Sciatic nerve (tissue), 2 donors: ENCODE data around the gene RAPGEF5. TPM values are rescaled to one million over a fixed set of nuclear protein-coding genes. Genes with fewer than 3 reads are reported as not detected.
"Not testable (repeated sequence)": the region's sequence is repeated elsewhere in the genome, so short reads cannot be mapped to it uniquely, and the experiment has no call there.

ENCODE experiments used
- ATAC-seq: fragments of 200-7000 bp; cut with Tn5 transposase; one replicate; pipeline ENCODE4 v1.9.1; 2020; ENCODE audit warnings: mild to moderate bottlenecking, moderate library complexity
- DNase-seq: peaks from one replicate; pipeline ENCODE4 v3.0.0-alpha.2; 2020; ENCODE audit warnings: low spot score
- intact Hi-C: fragments of 100-400 bp; cut with DNase I; formaldehyde crosslinking; loops from one replicate; pipeline ENCODE4 v1.14.2; 2022
- total RNA-seq: library from RNA; stranded (reverse); fragmentation: NEBNext Ultra II Directional; extraction: Animal tissue kit (Norgen Biotek cat#: 25700); gene quantifications from one replicate; pipeline ENCODE4 v1.2.1, GENCODE V29; 2021
- donor health status: DM: no; HTN: no; CAD: no.
- donor health status: DM: no; HTN: no; CAD: no.

RAPGEF5 gene
- total RNA-seq, 1 donor from 2014 or later: 62.8 TPM

- DNase-seq: no peak
- ATAC-seq: peak; percentile 49
- intact Hi-C loops: no loop called here
Measured at GRCh38 chr7:22093001-22093400, 264.0 kb downstream of the RAPGEF5 start.

GRCh38 chr7:22090958-22091525, 265.9 kb downstream of the RAPGEF5 start:
- ATAC-seq, intact Hi-C loops, DNase-seq: not testable (repeated sequence)

- DNase-seq (no peak), ATAC-seq (no peak)
- intact Hi-C loops: no loop called here
Measured at GRCh38 chr7:22090512-22090911, 266.4 kb downstream of the RAPGEF5 start.

- DNase-seq (no peak), ATAC-seq (no peak)
- intact Hi-C loops: no loop called here
Measured at GRCh38 chr7:22090107-22090506, 266.8 kb downstream of the RAPGEF5 start.

- ATAC-seq: no peak
- intact Hi-C loops: no loop called here
- no peak for DNase-seq
Measured at GRCh38 chr7:22088827-22089226, 268.1 kb downstream of the RAPGEF5 start.

- intact Hi-C loops: no loop called here
- ATAC-seq (no peak), DNase-seq (no peak)
Measured at GRCh38 chr7:22087861-22088260, 269.1 kb downstream of the RAPGEF5 start.

GRCh38 chr7:22083704-22084240, 273.2 kb downstream of the RAPGEF5 start:
- DNase-seq: no peak
- ATAC-seq: peak; percentile 14
- intact Hi-C loops: no loop called here

- DNase-seq: peak; percentile 97
- intact Hi-C loops: no loop called here
- peak; percentile 98 for ATAC-seq
Measured at GRCh38 chr7:22082886-22083703, 273.9 kb downstream of the RAPGEF5 start.

GRCh38 chr7:22082553-22082885, 274.4 kb downstream of the RAPGEF5 start:
- ATAC-seq: peak; percentile 14
- no peak for DNase-seq
- intact Hi-C loops: no loop called here

- intact Hi-C loops, DNase-seq, ATAC-seq: not testable (repeated sequence)
Measured at GRCh38 chr7:22080219-22080618, 276.7 kb downstream of the RAPGEF5 start.

GRCh38 chr7:22078872-22079271, 278.1 kb downstream of the RAPGEF5 start:
- ATAC-seq, DNase-seq, intact Hi-C loops: not testable (repeated sequence)

- intact Hi-C loops: no loop called here
- DNase-seq (no peak), ATAC-seq (no peak)
Measured at GRCh38 chr7:22075561-22075960, 281.4 kb downstream of the RAPGEF5 start.

- intact Hi-C loops: no loop called here
- ATAC-seq (no peak), DNase-seq (no peak)
Measured at GRCh38 chr7:22074897-22075296, 282.1 kb downstream of the RAPGEF5 start.

Other genes with a start within 250 kb of the RAPGEF5 start
- gene STEAP1B, start 143.0 kb upstream of the RAPGEF5 start, total RNA-seq: 11.6 TPM